ENCODE measurements around the gene ARHGAP18.

DNA sequence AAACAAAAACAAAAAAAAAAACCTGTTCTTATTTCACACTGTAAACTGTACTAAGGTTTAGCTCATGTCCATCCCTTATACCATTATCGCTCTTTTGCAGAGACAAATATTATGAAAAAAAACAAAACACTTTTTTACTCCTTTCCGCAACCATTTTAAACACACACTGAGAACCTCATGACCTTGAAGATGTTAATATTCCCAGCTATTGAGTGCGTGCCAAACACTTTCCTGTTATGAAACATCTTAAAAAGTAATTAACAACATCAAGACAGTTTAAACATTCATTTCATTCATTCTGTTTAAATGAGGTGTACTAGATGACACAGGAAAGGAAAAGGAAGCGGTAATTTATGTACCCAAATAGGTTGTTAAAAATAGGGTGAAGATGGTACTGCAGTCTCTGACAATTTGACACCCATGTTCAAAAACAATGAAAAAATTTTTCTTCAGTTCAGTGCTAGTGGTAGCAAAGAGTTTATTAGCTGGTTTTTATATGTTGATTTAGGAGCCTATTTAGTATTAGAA is 3.9 kb upstream of the ARHGAP18 start:
- peak in 1 of 4 donors; percentile 15 for TF ChIP-seq EP300 (IDR thresholded peaks at IDR 0.05)
- peak in 1 of 6 experiments; percentile 5 for TF ChIP-seq CTCF (IDR thresholded peaks at IDR 0.05)
- no peak for TF ChIP-seq POLR2AphosphoS5 (IDR thresholded peaks at IDR 0.05)
- TF ChIP-seq POLR2A (IDR thresholded peaks at IDR 0.05) = no peak
